ENCODE measurements around the gene C1orf141. TPM values are rescaled to one million over a fixed set of nuclear protein-coding genes. Genes with fewer than 3 reads are reported as not detected.

C1orf141 gene
- total and polyA plus RNA-seq, 2 donors (not counting 3 experiments of a cell fraction or from before 2014, with no cell fraction given) = not detected

DNA sequence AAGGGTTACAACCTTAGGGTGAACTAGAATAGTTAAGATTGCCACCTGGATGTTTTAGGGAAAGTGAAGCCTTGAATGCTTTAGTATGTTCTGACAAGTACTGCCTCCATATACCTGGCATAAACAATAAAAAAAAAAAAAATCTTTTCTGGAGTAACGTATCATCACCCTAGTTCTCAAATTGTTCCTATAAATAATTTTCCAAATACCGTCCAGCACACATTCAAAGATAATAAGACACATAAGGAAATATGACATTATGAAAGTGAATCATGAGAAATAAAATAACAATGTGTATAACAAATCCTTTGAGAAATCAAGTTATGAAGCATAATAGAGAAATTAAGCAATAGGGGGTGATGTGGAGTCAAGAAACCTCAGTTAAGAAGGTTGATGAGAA, 20.6 kb downstream of the C1orf141 start:
- intact Hi-C loops (cut with micrococcal nuclease) = no loop called here
- FAIRE-seq (no peak), DNase-seq (ENCODE audit: low read depth, low spot score) (no peak)
- no TSS peak for BruUV-seq (replicated peaks)
- Histone ChIP-seq H4K20me1 (replicated peaks; ENCODE audit: control insufficient read depth, extremely low read depth, insufficient read depth, low read length) (no peaks in the 10 kb centered on the region), H3K27ac (ENCODE audit: insufficient read depth, low read depth, low read length) (no peak overlapping the region), H3K4me2 (ENCODE audit: insufficient read depth, low read length) (no peak overlapping the region), H3K9me3 (replicated peaks; ENCODE audit: control insufficient read depth, insufficient read depth, low read length) (no peaks in the 10 kb centered on the region), H2AFZ (ENCODE audit: low read depth, low read length) (no peak overlapping the region), H3K4me3 (replicated peaks in 1 of 3; ENCODE audit: insufficient read depth in 1 of 3, low read depth in 1 of 3, low read length in 3 of 3) (no peak overlapping the region), H3K9ac (replicated peaks; ENCODE audit: extremely low read depth, insufficient read depth, low read length) (no peak overlapping the region), H3K9me1 (replicated peaks; ENCODE audit: control insufficient read depth, extremely low read depth, insufficient read depth, low read length) (no peaks in the 10 kb centered on the region), H3K27me3 (ENCODE audit: control insufficient read depth in 2 of 2, insufficient read depth in 2 of 2, low read length in 2 of 2) (no peaks in the 10 kb centered on the region), H3K4me1 (ENCODE audit: control insufficient read depth, extremely low read depth, insufficient read depth, low read length) (no peaks in the 10 kb centered on the region), H3K36me3 (ENCODE audit: control insufficient read depth in 2 of 2, extremely low read depth in 1 of 2, insufficient read depth in 2 of 2, low read length in 2 of 2) (no peaks in the 10 kb centered on the region), H3K79me2 (ENCODE audit: control insufficient read depth, insufficient read depth, low read length) (no peaks in the 10 kb centered on the region)
- ChIA-PET POLR2A (no interaction called here), CTCF (interaction anchor here (1.0 to 1.8 kb wide), 4 partner anchors 12 to 84 kb away, joined by 3 to 5 read pairs (median 4); no protein-coding TSS in a partner anchor)
- dilution Hi-C loops (cut with MboI; ENCODE audit: extremely low pct_ligation_motif_present, low sequenced_read_pairs) = no loop called here
- no peak for TF ChIP-seq EZH2 (IDR thresholded peaks at IDR 0.05; ENCODE audit: borderline replicate concordance, low read depth, low read length, severe bottlenecking)
- no peak for TF ChIP-seq POLR2AphosphoS5 (IDR thresholded peaks at IDR 0.05; ENCODE audit: insufficient read depth, low read depth, low read length)
- no peak for TF ChIP-seq MYC (IDR thresholded peaks at IDR 0.05; ENCODE audit: low read depth, low read length)
- no peak for TF ChIP-seq GATA2 (IDR thresholded peaks at IDR 0.05; ENCODE audit: insufficient read depth, insufficient read length, low read depth, low read length)
- no peak for TF ChIP-seq FOS (IDR thresholded peaks at IDR 0.05; ENCODE audit: borderline replicate concordance, insufficient read depth, low read length)
- TF ChIP-seq JUN (IDR thresholded peaks at IDR 0.05; ENCODE audit: borderline replicate concordance, insufficient read depth, insufficient read length, low read depth) = no peak
- TF ChIP-seq POLR2A (IDR thresholded peaks at IDR 0.05; ENCODE audit: low read depth, low read length) = no peak
- TF ChIP-seq, protein P1, sequence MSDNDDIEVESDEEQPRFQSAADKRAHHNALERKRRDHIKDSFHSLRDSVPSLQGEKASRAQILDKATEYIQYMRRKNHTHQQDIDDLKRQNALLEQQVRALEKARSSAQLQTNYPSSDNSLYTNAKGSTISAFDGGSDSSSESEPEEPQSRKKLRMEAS (IDR thresholded peaks at IDR 0.05; ENCODE audit: insufficient read depth, insufficient read length) = no peak
- TF ChIP-seq, protein P2, sequence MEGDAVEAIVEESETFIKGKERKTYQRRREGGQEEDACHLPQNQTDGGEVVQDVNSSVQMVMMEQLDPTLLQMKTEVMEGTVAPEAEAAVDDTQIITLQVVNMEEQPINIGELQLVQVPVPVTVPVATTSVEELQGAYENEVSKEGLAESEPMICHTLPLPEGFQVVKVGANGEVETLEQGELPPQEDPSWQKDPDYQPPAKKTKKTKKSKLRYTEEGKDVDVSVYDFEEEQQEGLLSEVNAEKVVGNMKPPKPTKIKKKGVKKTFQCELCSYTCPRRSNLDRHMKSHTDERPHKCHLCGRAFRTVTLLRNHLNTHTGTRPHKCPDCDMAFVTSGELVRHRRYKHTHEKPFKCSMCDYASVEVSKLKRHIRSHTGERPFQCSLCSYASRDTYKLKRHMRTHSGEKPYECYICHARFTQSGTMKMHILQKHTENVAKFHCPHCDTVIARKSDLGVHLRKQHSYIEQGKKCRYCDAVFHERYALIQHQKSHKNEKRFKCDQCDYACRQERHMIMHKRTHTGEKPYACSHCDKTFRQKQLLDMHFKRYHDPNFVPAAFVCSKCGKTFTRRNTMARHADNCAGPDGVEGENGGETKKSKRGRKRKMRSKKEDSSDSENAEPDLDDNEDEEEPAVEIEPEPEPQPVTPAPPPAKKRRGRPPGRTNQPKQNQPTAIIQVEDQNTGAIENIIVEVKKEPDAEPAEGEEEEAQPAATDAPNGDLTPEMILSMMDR (IDR thresholded peaks at IDR 0.05; ENCODE audit: extremely low read depth in 1 of 2, insufficient read depth in 1 of 2, low read depth in 1 of 2, low read length in 2 of 2) = no peak

Measured in endothelial cell of umbilical vein (primary cell).